ENCODE results near the gene S100A12. TPM values are rescaled to one million over a fixed set of nuclear protein-coding genes. Genes with fewer than 3 reads are reported as not detected.
A peak's percentile ranks its signal among the peaks of the same experiment; 100 is the strongest.

Gene S100A12
- total and polyA plus RNA-seq, 9 of the 15 experiments (the other 6 are each of a cell fraction or from before 2014, with no cell fraction given): not detected

DNA sequence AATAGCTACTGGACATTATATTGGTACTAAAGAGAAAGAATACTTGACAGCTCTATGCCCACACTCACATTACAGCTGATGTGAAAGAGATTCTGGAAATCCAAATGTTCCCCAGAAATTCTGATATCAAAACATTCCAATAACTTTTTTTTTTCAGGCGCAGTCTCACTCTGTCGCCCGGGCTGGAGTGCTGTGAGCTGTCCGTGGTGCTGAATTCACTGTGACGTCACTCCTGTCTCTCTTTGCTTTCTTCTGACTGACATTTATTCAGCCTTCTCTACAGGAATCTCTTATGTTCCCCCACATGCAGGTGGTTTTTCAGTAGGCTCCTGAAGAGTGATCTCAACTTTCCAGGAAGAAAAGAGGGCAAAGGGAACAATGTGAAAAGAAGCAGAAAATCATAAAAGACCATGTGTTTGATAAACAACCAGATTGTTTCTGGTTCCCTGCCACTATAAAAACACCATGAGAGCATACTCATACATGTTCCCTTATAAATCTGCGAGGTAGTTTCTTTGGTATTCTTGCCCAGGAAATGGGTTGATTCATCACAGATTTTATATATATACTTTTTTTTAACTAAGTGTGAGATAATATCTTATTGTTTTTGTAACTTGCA lies 47.1 kb upstream of the S100A12 start (continued):
- TF ChIP-seq SMARCA4 (IDR thresholded peaks at IDR 0.05) (no peak), PHF21A (IDR thresholded peaks at IDR 0.05; ENCODE audit: borderline replicate concordance, low read depth) (no peak), SIX5 (IDR thresholded peaks at IDR 0.05; ENCODE audit: borderline replicate concordance in 1 of 2, insufficient read depth in 1 of 2, low read depth in 1 of 2, low read length in 2 of 2) (no peak), PHB2 (IDR thresholded peaks at IDR 0.05; ENCODE audit: low read depth) (no peak), NCOA1 (IDR thresholded peaks at IDR 0.05; ENCODE audit: low read depth) (peak; percentile 67; the same call in 1 of the 2 replicates), HDAC6 (IDR thresholded peaks at IDR 0.05; ENCODE audit: low read depth, low read length) (no peak), CBX1 (IDR thresholded peaks at IDR 0.05; ENCODE audit: low read depth) (no peak), NEUROD1 (IDR thresholded peaks at IDR 0.05; ENCODE audit: borderline replicate concordance, low read depth, low read length, partially characterized antibody) (no peak), SIRT6 (IDR thresholded peaks at IDR 0.05; ENCODE audit: low read depth, low read length) (no peak), ZNF707 (CRISPR knock-in tag; conservative IDR thresholded peaks at IDR 0.05) (no peak), POU5F1 (IDR thresholded peaks at IDR 0.05; ENCODE audit: borderline replicate concordance, low read depth, low read length, partially characterized antibody) (no peak), ZNF57 (CRISPR knock-in tag; IDR thresholded peaks at IDR 0.05) (no peak), ZNF445 (CRISPR knock-in tag; IDR thresholded peaks at IDR 0.05; ENCODE audit: low read depth) (no peak), ZNF830 (CRISPR knock-in tag; IDR thresholded peaks at IDR 0.05) (no peak), ZNF263 (CRISPR knock-in tag; IDR thresholded peaks at IDR 0.05; ENCODE audit: borderline replicate concordance) (peak; percentile 60; the same call in 1 of the 2 replicates), TFAM (CRISPR knock-in tag; conservative IDR thresholded peaks at IDR 0.05) (no peak), KHSRP (IDR thresholded peaks at IDR 0.05) (peak; percentile 37; the same call in 1 of the 2 replicates), YBX1 (IDR thresholded peaks at IDR 0.05) (no peak), ZNF282 (CRISPR knock-in tag; IDR thresholded peaks at IDR 0.05) (no peak), NFXL1 (CRISPR knock-in tag; IDR thresholded peaks at IDR 0.05) (no peak)
- TF ChIP-seq, protein P1, sequence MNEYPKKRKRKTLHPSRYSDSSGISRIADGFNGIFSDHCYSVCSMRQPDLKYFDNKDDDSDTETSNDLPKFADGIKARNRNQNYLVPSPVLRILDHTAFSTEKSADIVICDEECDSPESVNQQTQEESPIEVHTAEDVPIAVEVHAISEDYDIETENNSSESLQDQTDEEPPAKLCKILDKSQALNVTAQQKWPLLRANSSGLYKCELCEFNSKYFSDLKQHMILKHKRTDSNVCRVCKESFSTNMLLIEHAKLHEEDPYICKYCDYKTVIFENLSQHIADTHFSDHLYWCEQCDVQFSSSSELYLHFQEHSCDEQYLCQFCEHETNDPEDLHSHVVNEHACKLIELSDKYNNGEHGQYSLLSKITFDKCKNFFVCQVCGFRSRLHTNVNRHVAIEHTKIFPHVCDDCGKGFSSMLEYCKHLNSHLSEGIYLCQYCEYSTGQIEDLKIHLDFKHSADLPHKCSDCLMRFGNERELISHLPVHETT (CRISPR knock-in tag; conservative IDR thresholded peaks at IDR 0.05 in 1 of 2, IDR thresholded peaks at IDR 0.05 in 1 of 2): no peak
